ENCODE measurements around the gene ACOT11.
"Not testable (repeated sequence)": the region's sequence is repeated elsewhere in the genome, so short reads cannot be mapped to it uniquely, and the experiment has no call there.

ACOT11 gene

GRCh38 chr1:54513921-54514580 is 34.0 kb upstream of the ACOT11 start:
- H3K4me1 ChIP-seq (ENCODE audit: control insufficient read depth, insufficient read depth, low read length); H3K9me3 ChIP-seq (ENCODE audit: control insufficient read depth, insufficient read depth, low read depth, low read length); H3K27me3 ChIP-seq (ENCODE audit: control insufficient read depth, insufficient read depth, low read length); H3K36me3 ChIP-seq (ENCODE audit: control insufficient read depth, insufficient read depth, low read length); H3K4me3 ChIP-seq (ENCODE audit: low read depth, low read length); H3K27ac ChIP-seq (ENCODE audit: low read depth, low read length); H3K9ac ChIP-seq (ENCODE audit: low read length): not testable (repeated sequence)

- H3K9me3 ChIP-seq (ENCODE audit: control insufficient read depth, insufficient read depth, low read depth, low read length): peaks cover 3% of the 10 kb centered on the region; the same call in 1 of the 2 replicates
- no peaks in the 10 kb centered on the region for H3K36me3 ChIP-seq (ENCODE audit: control insufficient read depth, insufficient read depth, low read length)
- no peak overlapping the region for H3K27ac ChIP-seq (ENCODE audit: low read depth, low read length)
- no peaks in the 10 kb centered on the region for H3K4me1 ChIP-seq (ENCODE audit: control insufficient read depth, insufficient read depth, low read length)
- no peaks in the 10 kb centered on the region for H3K27me3 ChIP-seq (ENCODE audit: control insufficient read depth, insufficient read depth, low read length)
- no peak overlapping the region for H3K9ac ChIP-seq (ENCODE audit: low read length)
- H3K4me3 ChIP-seq (ENCODE audit: low read depth, low read length): no peak overlapping the region
Measured at GRCh38 chr1:54516249-54516920, 31.6 kb upstream of the ACOT11 start.

DNA sequence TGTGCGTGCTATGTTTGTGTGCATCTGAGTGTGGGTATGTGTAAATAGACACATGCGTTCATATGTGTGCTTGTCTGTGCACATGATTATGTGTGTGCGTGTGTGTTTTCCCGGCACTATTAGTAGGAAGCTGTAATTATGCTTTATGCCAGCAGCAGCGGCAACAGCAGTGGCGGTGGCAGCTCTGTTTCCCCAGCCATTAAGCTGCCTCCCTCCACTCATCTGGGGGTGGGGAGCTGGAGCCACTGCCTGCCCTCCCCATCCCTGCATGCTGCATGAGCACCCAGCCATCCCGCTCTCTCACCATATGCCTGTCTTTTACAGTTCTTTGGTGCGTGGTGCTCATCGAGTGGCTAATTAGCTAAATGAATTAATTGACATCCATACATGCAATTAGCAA is 30.5 kb upstream of the ACOT11 start:
- no peak overlapping the region for H3K4me3 ChIP-seq (ENCODE audit: low read depth, low read length)
- H3K27ac ChIP-seq (ENCODE audit: low read depth, low read length): no peak overlapping the region
- H3K27me3 ChIP-seq (ENCODE audit: control insufficient read depth, insufficient read depth, low read length): no peaks in the 10 kb centered on the region
- no peaks in the 10 kb centered on the region for H3K9me3 ChIP-seq (ENCODE audit: control insufficient read depth, insufficient read depth, low read depth, low read length)
- H3K9ac ChIP-seq (ENCODE audit: low read length): no peak overlapping the region
- no peaks in the 10 kb centered on the region for H3K36me3 ChIP-seq (ENCODE audit: control insufficient read depth, insufficient read depth, low read length)
- no peaks in the 10 kb centered on the region for H3K4me1 ChIP-seq (ENCODE audit: control insufficient read depth, insufficient read depth, low read length)

DNA sequence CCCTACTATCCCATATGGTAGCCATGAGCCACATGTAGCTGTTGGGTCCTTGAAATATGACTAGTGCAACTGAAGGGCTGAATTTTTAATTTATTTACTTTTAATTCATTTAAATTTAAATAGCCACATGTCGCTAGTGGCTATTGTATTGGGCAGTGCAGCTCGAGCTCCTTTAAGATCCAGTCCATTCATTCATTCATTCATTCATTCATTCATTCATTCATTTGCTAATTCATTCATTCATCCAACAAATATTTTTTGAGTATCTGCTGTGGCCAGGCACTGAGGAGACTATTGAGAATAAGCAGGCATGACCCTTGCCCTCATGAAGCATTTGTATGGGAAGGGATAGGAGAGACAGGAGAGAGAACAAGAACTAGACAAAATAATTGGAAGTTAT is 29.5 kb upstream of the ACOT11 start:
- H3K9ac ChIP-seq (ENCODE audit: low read length): no peak overlapping the region
- H3K9me3 ChIP-seq (ENCODE audit: control insufficient read depth, insufficient read depth, low read depth, low read length): no peaks in the 10 kb centered on the region
- H3K27me3 ChIP-seq (ENCODE audit: control insufficient read depth, insufficient read depth, low read length): no peaks in the 10 kb centered on the region
- no peaks in the 10 kb centered on the region for H3K36me3 ChIP-seq (ENCODE audit: control insufficient read depth, insufficient read depth, low read length)
- H3K4me1 ChIP-seq (ENCODE audit: control insufficient read depth, insufficient read depth, low read length): no peaks in the 10 kb centered on the region
- no peak overlapping the region for H3K27ac ChIP-seq (ENCODE audit: low read depth, low read length)
- no peak overlapping the region for H3K4me3 ChIP-seq (ENCODE audit: low read depth, low read length)

DNA sequence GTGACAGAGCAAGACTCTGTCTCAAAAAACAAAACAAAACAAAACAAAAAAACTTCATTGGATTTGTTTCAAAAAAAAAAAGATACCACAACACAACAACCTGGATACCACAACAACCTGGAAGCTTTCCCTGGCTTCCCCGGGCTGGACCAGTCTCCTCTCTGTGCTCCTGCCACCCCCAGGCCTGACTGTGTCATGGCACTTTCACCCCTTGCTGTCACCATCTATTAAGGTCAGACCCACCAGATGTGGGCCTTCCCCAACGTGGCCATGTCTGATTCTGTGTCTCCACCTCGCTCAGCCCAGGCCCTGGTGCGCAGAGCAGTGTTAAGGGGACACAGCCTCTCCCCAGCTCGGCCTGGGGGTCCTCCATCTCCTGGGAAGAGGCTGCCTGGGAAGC is 28.3 kb upstream of the ACOT11 start:
- no peak overlapping the region for H3K9ac ChIP-seq (ENCODE audit: low read length)
- no peaks in the 10 kb centered on the region for H3K4me1 ChIP-seq (ENCODE audit: control insufficient read depth, insufficient read depth, low read length)
- no peaks in the 10 kb centered on the region for H3K27me3 ChIP-seq (ENCODE audit: control insufficient read depth, insufficient read depth, low read length)
- no peak overlapping the region for H3K4me3 ChIP-seq (ENCODE audit: low read depth, low read length)
- no peaks in the 10 kb centered on the region for H3K9me3 ChIP-seq (ENCODE audit: control insufficient read depth, insufficient read depth, low read depth, low read length)
- H3K36me3 ChIP-seq (ENCODE audit: control insufficient read depth, insufficient read depth, low read length): no peaks in the 10 kb centered on the region
- H3K27ac ChIP-seq (ENCODE audit: low read depth, low read length): no peak overlapping the region

- no peak overlapping the region for H3K27ac ChIP-seq (ENCODE audit: low read depth, low read length)
- H3K9me3 ChIP-seq (ENCODE audit: control insufficient read depth, insufficient read depth, low read depth, low read length): no peaks in the 10 kb centered on the region
- no peak overlapping the region for H3K4me3 ChIP-seq (ENCODE audit: low read depth, low read length)
- H3K36me3 ChIP-seq (ENCODE audit: control insufficient read depth, insufficient read depth, low read length): no peaks in the 10 kb centered on the region
- H3K4me1 ChIP-seq (ENCODE audit: control insufficient read depth, insufficient read depth, low read length): no peaks in the 10 kb centered on the region
- no peaks in the 10 kb centered on the region for H3K27me3 ChIP-seq (ENCODE audit: control insufficient read depth, insufficient read depth, low read length)
- no peak overlapping the region for H3K9ac ChIP-seq (ENCODE audit: low read length)
Measured at GRCh38 chr1:54520631-54521321, 27.3 kb upstream of the ACOT11 start.

- H3K27me3 ChIP-seq (ENCODE audit: control insufficient read depth, insufficient read depth, low read length); H3K9ac ChIP-seq (ENCODE audit: low read length); H3K4me3 ChIP-seq (ENCODE audit: low read depth, low read length); H3K36me3 ChIP-seq (ENCODE audit: control insufficient read depth, insufficient read depth, low read length); H3K4me1 ChIP-seq (ENCODE audit: control insufficient read depth, insufficient read depth, low read length); H3K9me3 ChIP-seq (ENCODE audit: control insufficient read depth, insufficient read depth, low read depth, low read length); H3K27ac ChIP-seq (ENCODE audit: low read depth, low read length): not testable (repeated sequence)
Measured at GRCh38 chr1:54526565-54526964, 21.5 kb upstream of the ACOT11 start.

GRCh38 chr1:54528613-54529012 is 19.4 kb upstream of the ACOT11 start:
- no peaks in the 10 kb centered on the region for H3K4me1 ChIP-seq (ENCODE audit: control insufficient read depth, insufficient read depth, low read length)
- no peak overlapping the region for H3K9ac ChIP-seq (ENCODE audit: low read length)
- no peaks in the 10 kb centered on the region for H3K9me3 ChIP-seq (ENCODE audit: control insufficient read depth, insufficient read depth, low read depth, low read length)
- no peak overlapping the region for H3K4me3 ChIP-seq (ENCODE audit: low read depth, low read length)
- H3K27ac ChIP-seq (ENCODE audit: low read depth, low read length): no peak overlapping the region
- no peaks in the 10 kb centered on the region for H3K27me3 ChIP-seq (ENCODE audit: control insufficient read depth, insufficient read depth, low read length)
- H3K36me3 ChIP-seq (ENCODE audit: control insufficient read depth, insufficient read depth, low read length): no peaks in the 10 kb centered on the region

- Histone ChIP-seq H3K9ac (ENCODE audit: low read length) (no peak overlapping the region), H3K27ac (ENCODE audit: low read depth, low read length) (no peak overlapping the region), H3K9me3 (ENCODE audit: control insufficient read depth, insufficient read depth, low read depth, low read length) (no peaks in the 10 kb centered on the region), H3K4me3 (ENCODE audit: low read depth, low read length) (no peak overlapping the region), H3K27me3 (ENCODE audit: control insufficient read depth, insufficient read depth, low read length) (no peaks in the 10 kb centered on the region), H3K36me3 (ENCODE audit: control insufficient read depth, insufficient read depth, low read length) (no peaks in the 10 kb centered on the region), H3K4me1 (ENCODE audit: control insufficient read depth, insufficient read depth, low read length) (no peaks in the 10 kb centered on the region)
Measured at GRCh38 chr1:54532033-54532432, 16.0 kb upstream of the ACOT11 start.

- not testable (repeated sequence) for H3K4me1 ChIP-seq (ENCODE audit: control insufficient read depth, insufficient read depth, low read length); H3K4me3 ChIP-seq (ENCODE audit: low read depth, low read length); H3K9me3 ChIP-seq (ENCODE audit: control insufficient read depth, insufficient read depth, low read depth, low read length); H3K36me3 ChIP-seq (ENCODE audit: control insufficient read depth, insufficient read depth, low read length); H3K9ac ChIP-seq (ENCODE audit: low read length); H3K27ac ChIP-seq (ENCODE audit: low read depth, low read length); H3K27me3 ChIP-seq (ENCODE audit: control insufficient read depth, insufficient read depth, low read length)
Measured at GRCh38 chr1:54536656-54537055, 11.4 kb upstream of the ACOT11 start.

GRCh38 chr1:54537611-54538010 is 10.4 kb upstream of the ACOT11 start:
- no peaks in the 10 kb centered on the region for H3K27me3 ChIP-seq (ENCODE audit: control insufficient read depth, insufficient read depth, low read length)
- no peak overlapping the region for H3K4me3 ChIP-seq (ENCODE audit: low read depth, low read length)
- no peak overlapping the region for H3K27ac ChIP-seq (ENCODE audit: low read depth, low read length)
- no peak overlapping the region for H3K9ac ChIP-seq (ENCODE audit: low read length)
- H3K4me1 ChIP-seq (ENCODE audit: control insufficient read depth, insufficient read depth, low read length): peaks cover 10% of the 10 kb centered on the region; the same call in 1 of the 2 replicates
- no peaks in the 10 kb centered on the region for H3K36me3 ChIP-seq (ENCODE audit: control insufficient read depth, insufficient read depth, low read length)
- H3K9me3 ChIP-seq (ENCODE audit: control insufficient read depth, insufficient read depth, low read depth, low read length): no peaks in the 10 kb centered on the region
